ENCODE measurements around the gene CLDN12. TPM values are rescaled to one million over a fixed set of nuclear protein-coding genes. Genes with fewer than 3 reads are reported as not detected.
A peak's percentile ranks its signal among the peaks of the same experiment; 100 is the strongest.
"Not testable (repeated sequence)": the region's sequence is repeated elsewhere in the genome, so short reads cannot be mapped to it uniquely, and the experiment has no call there.

CLDN12 gene
- total RNA-seq, 1 experiment from 2014 or later = 57.7 TPM

GRCh38 chr7:90461219-90461618, 58.0 kb downstream of the CLDN12 start:
- Histone ChIP-seq H3K9me3 (ENCODE audit: insufficient read depth, low read depth) (no peaks in the 10 kb centered on the region), H3K4me1 (replicated peaks; ENCODE audit: insufficient read depth) (no peaks in the 10 kb centered on the region), H2AFZ (no peak overlapping the region), H3K79me2 (ENCODE audit: low read depth) (no peaks in the 10 kb centered on the region), H4K20me1 (ENCODE audit: insufficient read depth) (no peaks in the 10 kb centered on the region), H3K4me3 (no peak overlapping the region), H3K4me2 (no peak overlapping the region), H3K36me3 (ENCODE audit: low read depth) (no peaks in the 10 kb centered on the region), H3K27ac (no peak overlapping the region), H3K27me3 (ENCODE audit: insufficient read depth, low read depth) (no peaks in the 10 kb centered on the region), H3K9me2 (ENCODE audit: insufficient read depth) (no peaks in the 10 kb centered on the region), H3F3A (ENCODE audit: insufficient read depth, low read depth) (no peaks in the 10 kb centered on the region)
- no peak for DNase-seq
- TF ChIP-seq CTCF (conservative IDR thresholded peaks at IDR 0.05) = no peak
- TF ChIP-seq EZH2 (IDR thresholded peaks at IDR 0.05; ENCODE audit: low read depth) = no peak
- no TSS peak for BruUV-seq (replicated peaks)
- ChIA-PET POLR2A (ENCODE audit: unreplicated experiment) (no interaction called here), CTCF (interaction anchor here (0.5 kb wide), 1 partner anchor 574 kb away, joined by 3 read pairs; no protein-coding TSS in a partner anchor)
- intact Hi-C loops (cut with micrococcal nuclease; ENCODE audit: unreplicated experiment) = no loop called here

- H3K36me3 ChIP-seq (ENCODE audit: low read depth); H3K9me2 ChIP-seq (ENCODE audit: insufficient read depth); H3K4me1 ChIP-seq (replicated peaks; ENCODE audit: insufficient read depth); H3K27ac ChIP-seq; H3K9me3 ChIP-seq (ENCODE audit: insufficient read depth, low read depth); DNase-seq; H3K79me2 ChIP-seq (ENCODE audit: low read depth); H4K20me1 ChIP-seq (ENCODE audit: insufficient read depth); H3K27me3 ChIP-seq (ENCODE audit: insufficient read depth, low read depth); H3F3A ChIP-seq (ENCODE audit: insufficient read depth, low read depth); POLR2A ChIA-PET (ENCODE audit: unreplicated experiment); intact Hi-C loops (cut with micrococcal nuclease; ENCODE audit: unreplicated experiment); BruUV-seq (replicated peaks); CTCF ChIA-PET: not testable (repeated sequence)
- Histone ChIP-seq H3K4me2 (peak overlapping the region; percentile 62), H3K4me3 (peak overlapping the region; percentile 33; the same call in 1 of the 2 replicates), H2AFZ (peak overlapping the region; percentile 59)
These were observed 59.9 kb downstream of the CLDN12 start for GRCh38 chr7:90463151-90463628.

Other genes starting within 250 kb of the CLDN12 start
- 6.3 and 6.5 TPM in 2 replicates for gene STEAP1, start 249.0 kb upstream of the CLDN12 start, total RNA-seq (2021)
- 10.1 and 10.4 TPM in 2 replicates for gene STEAP2, start 191.7 kb upstream of the CLDN12 start, total RNA-seq (2021)
- gene CFAP69, start 158.3 kb upstream of the CLDN12 start, total RNA-seq (2021) = 15.0 and 18.5 TPM in 2 replicates
- not detected in 2 replicates for gene FAM237B, start 82.2 kb upstream of the CLDN12 start, total RNA-seq (2021)
- 29.3 and 36.7 TPM in 2 replicates for gene GTPBP10, start 56.7 kb upstream of the CLDN12 start, total RNA-seq (2021)
- not detected in 2 replicates for gene PTTG1IP2, start 66.2 kb downstream of the CLDN12 start, total RNA-seq (2021)
- gene CDK14, start 192.9 kb downstream of the CLDN12 start, total RNA-seq (2021) = 39.1 and 41.6 TPM in 2 replicates